ENCODE results near the gene EIF5B.
"Not testable (repeated sequence)": the region's sequence is repeated elsewhere in the genome, so short reads cannot be mapped to it uniquely, and the experiment has no call there.

Gene EIF5B, protein sequence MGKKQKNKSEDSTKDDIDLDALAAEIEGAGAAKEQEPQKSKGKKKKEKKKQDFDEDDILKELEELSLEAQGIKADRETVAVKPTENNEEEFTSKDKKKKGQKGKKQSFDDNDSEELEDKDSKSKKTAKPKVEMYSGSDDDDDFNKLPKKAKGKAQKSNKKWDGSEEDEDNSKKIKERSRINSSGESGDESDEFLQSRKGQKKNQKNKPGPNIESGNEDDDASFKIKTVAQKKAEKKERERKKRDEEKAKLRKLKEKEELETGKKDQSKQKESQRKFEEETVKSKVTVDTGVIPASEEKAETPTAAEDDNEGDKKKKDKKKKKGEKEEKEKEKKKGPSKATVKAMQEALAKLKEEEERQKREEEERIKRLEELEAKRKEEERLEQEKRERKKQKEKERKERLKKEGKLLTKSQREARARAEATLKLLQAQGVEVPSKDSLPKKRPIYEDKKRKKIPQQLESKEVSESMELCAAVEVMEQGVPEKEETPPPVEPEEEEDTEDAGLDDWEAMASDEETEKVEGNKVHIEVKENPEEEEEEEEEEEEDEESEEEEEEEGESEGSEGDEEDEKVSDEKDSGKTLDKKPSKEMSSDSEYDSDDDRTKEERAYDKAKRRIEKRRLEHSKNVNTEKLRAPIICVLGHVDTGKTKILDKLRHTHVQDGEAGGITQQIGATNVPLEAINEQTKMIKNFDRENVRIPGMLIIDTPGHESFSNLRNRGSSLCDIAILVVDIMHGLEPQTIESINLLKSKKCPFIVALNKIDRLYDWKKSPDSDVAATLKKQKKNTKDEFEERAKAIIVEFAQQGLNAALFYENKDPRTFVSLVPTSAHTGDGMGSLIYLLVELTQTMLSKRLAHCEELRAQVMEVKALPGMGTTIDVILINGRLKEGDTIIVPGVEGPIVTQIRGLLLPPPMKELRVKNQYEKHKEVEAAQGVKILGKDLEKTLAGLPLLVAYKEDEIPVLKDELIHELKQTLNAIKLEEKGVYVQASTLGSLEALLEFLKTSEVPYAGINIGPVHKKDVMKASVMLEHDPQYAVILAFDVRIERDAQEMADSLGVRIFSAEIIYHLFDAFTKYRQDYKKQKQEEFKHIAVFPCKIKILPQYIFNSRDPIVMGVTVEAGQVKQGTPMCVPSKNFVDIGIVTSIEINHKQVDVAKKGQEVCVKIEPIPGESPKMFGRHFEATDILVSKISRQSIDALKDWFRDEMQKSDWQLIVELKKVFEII

DNA sequence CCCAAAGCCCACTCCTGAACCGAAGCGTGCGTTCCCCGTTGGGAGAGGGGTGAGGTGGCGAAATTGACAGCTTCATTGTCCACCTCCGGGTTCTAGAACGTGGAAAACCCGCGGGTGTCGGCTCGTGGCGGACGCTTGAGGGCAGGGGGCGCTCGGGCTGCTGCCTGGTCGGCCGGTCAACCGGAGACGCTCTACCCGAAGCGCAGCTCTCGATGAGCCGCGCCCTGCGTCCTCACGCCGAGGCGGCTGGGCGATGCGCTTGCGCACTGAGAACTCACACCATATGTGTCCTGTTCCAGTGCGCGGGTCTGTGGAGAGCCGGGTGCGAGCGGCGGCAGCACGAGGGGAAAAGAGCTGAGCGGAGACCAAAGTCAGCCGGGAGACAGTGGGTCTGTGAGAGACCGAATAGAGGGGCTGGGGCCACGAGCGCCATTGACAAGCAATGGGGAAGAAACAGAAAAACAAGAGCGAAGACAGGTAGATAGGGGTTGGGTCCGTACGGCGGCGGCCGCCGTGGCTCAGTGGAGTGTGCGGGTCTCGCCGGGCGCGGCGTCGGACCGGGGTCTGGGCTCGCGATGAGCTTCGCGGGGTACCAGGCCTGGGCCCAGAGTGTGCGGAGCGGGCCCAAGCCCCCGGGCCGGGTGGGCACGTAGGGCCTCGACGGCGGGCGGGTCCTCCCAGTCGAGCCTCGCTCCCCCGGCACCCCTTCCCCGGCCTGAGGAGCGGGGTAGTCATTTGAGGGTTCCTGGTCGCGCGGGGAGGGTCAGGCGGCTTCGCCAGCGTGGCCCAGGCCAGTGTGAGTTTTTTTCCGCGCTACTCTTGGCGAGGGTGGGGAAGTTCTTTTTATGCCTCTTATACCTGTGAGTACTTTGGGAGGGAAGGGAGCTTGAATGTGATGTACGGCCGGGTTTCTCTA lies at the start of gene EIF5B:
TSS of gene EIF5B (plus strand) at position 277 of the 916 bp plus-strand sequence. CDS start at position 443, 166 bp downstream.
- DNase-seq (ENCODE audit: low spot score): peak; percentile 97

- peak; percentile 23 for DNase-seq (ENCODE audit: low spot score)
These were observed 39.2 kb upstream of the EIF5B start for GRCh38 chr2:99297994-99298393.

GRCh38 chr2:99299580-99299979 lies 37.6 kb upstream of the EIF5B start:
- DNase-seq (ENCODE audit: low spot score): no peak

GRCh38 chr2:99301097-99301496 lies 36.1 kb upstream of the EIF5B start, which contains the start of gene LYG1:
TSS of gene LYG1 (minus strand) at chr2:99301197. CDS start at chr2:99295670, 5,527 bp downstream.
- DNase-seq (ENCODE audit: low spot score): not testable (repeated sequence)

DNA sequence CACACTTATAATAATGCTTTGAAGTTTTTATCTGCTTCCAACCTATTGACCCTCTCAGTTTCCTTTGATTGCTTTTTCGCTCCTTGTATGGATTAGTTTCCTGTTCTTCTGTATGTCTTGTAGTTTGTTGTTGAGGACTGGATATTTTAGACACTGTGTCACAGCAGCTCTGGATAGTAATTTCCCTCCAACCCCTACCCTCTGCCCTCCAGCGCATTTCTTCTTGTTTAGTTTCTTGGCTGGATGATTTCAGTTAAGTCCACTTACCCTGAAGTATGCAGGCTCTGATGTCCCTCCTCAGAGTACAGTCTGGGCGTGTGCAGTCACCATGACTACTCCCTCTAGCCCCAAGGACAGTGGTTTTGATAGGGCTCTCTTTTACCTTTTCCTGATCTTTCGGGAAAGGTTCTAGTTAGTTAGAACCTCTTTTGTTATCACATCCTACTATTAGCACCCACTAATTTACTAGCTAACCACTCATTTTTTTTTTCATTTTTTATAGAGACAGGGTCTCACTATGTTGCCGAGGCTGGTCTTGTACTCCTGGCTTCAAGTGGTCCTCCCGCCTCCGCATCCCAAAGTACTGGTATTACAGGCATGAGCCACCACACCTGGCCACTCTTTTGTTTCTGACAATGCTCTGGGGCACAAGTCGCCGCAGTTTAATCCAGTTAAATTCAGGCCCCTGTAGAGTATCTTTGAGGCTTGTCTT lies 19.9 kb upstream of the EIF5B start:
- peak; percentile 75 for DNase-seq (ENCODE audit: low spot score)

GRCh38 chr2:99317873-99318200 lies 19.4 kb upstream of the EIF5B start:
- peak; percentile 56 for DNase-seq (ENCODE audit: low spot score)

DNA sequence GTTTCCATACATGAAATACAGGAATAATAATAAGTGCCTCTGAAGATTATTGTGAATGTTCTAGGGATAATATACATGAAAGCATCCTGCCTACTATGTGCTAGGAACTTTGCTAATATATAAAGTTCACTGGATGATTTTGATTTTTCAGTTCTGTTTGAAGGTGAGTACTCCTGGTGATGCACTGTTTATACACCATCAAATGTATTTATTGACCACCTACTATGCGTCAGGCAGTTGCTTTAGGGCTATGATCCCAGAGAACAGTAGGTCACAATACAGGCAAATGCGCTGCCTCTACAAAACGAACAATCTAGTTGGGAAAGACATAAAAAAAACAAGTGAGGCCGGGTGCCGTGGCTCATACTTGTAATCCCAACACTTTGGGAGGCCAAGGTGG lies 11.8 kb upstream of the EIF5B start:
- no peak for DNase-seq (ENCODE audit: low spot score)

GRCh38 chr2:99335911-99336803 lies 1.0 kb upstream of the EIF5B start, which contains the start of gene TXNDC9:
TSS of gene TXNDC9 (minus strand) at chr2:99336333. CDS start at chr2:99333210, 3,123 bp downstream.
- peak; percentile 100 for DNase-seq (ENCODE audit: low spot score)

DNA sequence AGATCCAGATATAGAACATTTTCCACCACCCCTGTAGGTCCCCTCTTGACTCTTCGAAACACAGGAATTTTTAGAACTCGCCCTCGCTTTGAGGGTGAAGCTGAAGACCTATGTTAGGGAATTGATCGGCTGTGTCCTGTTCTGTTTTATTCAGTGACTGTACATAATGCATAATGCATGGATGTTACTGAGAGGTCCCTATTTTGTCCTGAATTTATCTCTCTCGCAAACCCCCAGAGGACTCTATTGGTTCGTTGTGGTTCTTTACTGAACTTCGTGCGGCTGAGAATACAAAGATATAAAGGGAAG lies 431 bp upstream of the EIF5B start:
- no peak for DNase-seq (ENCODE audit: low spot score)

GRCh38 chr2:99338029-99338585 lies 918 bp downstream of the EIF5B start:
- peak; percentile 43 for DNase-seq (ENCODE audit: low spot score)

GRCh38 chr2:99340669-99341236 lies 3.6 kb downstream of the EIF5B start:
- DNase-seq (ENCODE audit: low spot score): peak; percentile 13

- no peak for DNase-seq (ENCODE audit: low spot score)
These were observed 5.3 kb downstream of the EIF5B start for GRCh38 chr2:99342536-99342935.

- DNase-seq (ENCODE audit: low spot score): not testable (repeated sequence)
These were observed 8.3 kb downstream of the EIF5B start for GRCh38 chr2:99345446-99345845.

- no peak for DNase-seq (ENCODE audit: low spot score)
These were observed 9.0 kb downstream of the EIF5B start for GRCh38 chr2:99346218-99346617.

DNA sequence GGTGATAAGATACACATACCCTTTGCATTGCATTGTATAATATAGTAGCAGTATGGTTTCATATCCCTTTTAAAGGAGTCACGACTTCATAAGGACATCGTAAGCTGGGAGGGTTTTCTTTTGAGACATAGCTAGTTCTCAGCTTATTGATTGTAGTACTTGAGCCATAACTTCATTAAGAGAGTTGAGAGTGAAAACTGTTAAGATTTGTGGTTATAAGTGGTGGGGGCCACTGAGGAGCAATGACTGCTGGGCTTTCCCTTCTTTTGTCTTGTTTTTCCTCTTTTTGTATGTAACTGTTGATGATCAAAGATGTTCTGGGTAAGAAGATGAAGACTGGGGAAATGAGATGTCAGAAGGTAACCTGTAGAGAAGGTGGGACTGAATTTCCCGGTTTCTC lies 11.0 kb downstream of the EIF5B start:
- no peak for DNase-seq (ENCODE audit: low spot score)

GRCh38 chr2:99350194-99350593 lies 13.0 kb downstream of the EIF5B start:
- DNase-seq (ENCODE audit: low spot score): no peak

DNA sequence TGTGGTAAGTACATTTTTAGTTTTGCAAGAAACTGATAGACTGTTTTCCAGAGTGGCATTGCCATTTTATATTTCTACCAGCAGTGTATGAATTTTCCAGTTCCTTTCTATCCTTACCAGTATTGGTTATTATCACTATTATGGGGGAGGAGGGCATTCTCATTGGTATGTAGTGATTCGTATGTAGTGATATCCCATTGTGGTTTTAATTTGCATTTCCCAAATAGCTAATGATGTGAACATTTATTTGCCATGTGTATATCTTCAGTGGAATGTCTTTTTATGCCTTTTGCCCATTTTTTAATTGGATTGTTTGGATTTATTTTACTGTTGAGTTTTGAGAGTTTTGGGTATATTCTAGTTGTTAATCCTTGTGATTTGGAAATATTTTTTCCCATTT lies 16.9 kb downstream of the EIF5B start:
- DNase-seq (ENCODE audit: low spot score): peak; percentile 38

DNA sequence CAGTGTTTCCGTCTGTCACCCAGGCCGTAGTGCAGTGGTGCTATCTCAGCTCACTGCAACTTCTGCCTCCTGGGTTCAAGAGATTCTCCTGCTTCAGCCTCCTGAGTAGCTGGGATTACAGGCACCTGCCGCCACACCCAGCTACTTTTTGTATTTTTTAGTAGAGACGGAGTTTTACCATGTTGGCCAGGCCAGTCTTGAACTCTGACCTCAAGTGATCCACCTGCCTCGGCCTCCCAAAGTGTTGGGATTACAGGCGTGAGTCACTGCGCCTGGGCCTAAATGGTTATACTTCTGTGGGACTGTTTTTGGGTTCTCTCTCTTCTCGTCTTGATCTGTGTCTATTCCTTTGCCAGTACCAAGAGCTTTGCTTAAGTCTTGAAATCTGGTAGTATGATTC lies 17.6 kb downstream of the EIF5B start:
- DNase-seq (ENCODE audit: low spot score): not testable (repeated sequence)

- no peak for DNase-seq (ENCODE audit: low spot score)
These were observed 19.7 kb downstream of the EIF5B start for GRCh38 chr2:99356853-99357252.

All from kidney tubule cell (primary cell).